AG09319 (cell line): ENCODE data around the gene CFAP45.
A peak's percentile ranks its signal among the peaks of the same experiment; 100 is the strongest.

Experiments used
- DNase-seq: peaks from one replicate; pipeline ENCODE4 v3.0.0-alpha.2; 2010; ENCODE audit warnings: low read depth; ENCODE audit errors: extremely low read depth
- TF ChIP-seq, protein P1 (sequence below): IDR thresholded peaks from 2 replicates; pipeline ENCODE4 v1.5.1; 2011; ENCODE audit warnings: low read depth, mild to moderate bottlenecking, inconsistent platforms, low read length, moderate library complexity

The CFAP45 gene

DNA sequence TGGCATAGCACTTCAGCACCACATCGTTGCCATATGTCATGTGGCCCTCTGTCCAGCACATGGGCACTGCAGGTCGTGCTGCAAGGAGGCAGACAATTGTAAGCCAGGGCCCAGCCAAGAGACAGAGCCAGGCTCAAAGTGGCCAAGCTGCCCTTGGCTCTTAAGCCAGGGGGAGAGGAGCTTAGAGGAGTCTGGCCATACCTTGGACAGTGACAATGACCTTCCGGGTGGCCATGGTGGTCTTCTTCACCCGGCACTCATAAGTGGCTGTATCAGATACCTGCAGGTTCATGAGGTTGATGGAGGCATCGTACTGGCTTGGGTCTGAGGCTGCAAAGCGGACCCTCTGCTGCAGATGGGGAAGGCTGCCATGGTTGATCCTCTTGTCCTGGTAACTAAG lies 42.1 kb downstream of the CFAP45 start:
- DNase-seq = no peak
- TF ChIP-seq, protein P1, sequence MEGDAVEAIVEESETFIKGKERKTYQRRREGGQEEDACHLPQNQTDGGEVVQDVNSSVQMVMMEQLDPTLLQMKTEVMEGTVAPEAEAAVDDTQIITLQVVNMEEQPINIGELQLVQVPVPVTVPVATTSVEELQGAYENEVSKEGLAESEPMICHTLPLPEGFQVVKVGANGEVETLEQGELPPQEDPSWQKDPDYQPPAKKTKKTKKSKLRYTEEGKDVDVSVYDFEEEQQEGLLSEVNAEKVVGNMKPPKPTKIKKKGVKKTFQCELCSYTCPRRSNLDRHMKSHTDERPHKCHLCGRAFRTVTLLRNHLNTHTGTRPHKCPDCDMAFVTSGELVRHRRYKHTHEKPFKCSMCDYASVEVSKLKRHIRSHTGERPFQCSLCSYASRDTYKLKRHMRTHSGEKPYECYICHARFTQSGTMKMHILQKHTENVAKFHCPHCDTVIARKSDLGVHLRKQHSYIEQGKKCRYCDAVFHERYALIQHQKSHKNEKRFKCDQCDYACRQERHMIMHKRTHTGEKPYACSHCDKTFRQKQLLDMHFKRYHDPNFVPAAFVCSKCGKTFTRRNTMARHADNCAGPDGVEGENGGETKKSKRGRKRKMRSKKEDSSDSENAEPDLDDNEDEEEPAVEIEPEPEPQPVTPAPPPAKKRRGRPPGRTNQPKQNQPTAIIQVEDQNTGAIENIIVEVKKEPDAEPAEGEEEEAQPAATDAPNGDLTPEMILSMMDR = no peak

DNA sequence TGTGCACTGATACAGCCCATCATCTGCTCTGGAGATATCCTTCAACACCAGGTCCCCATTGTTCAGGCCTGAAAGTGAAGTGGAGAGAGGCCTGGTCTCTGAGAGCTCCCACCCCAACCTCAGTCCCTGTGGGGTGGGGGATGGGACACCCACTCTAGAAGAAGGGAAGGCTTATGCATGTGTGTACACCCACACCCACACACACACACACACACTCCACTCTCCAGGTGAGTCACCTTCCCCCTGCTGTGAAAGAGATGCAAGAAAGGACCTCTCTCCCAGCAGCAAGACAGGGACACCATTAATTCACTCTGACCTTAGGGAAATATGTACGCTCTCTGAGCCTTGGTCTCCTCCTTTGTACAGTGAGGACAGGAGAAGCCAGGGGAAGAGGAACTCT lies 43.4 kb downstream of the CFAP45 start:
- no peak for DNase-seq
- TF ChIP-seq, protein P1 = no peak

DNA sequence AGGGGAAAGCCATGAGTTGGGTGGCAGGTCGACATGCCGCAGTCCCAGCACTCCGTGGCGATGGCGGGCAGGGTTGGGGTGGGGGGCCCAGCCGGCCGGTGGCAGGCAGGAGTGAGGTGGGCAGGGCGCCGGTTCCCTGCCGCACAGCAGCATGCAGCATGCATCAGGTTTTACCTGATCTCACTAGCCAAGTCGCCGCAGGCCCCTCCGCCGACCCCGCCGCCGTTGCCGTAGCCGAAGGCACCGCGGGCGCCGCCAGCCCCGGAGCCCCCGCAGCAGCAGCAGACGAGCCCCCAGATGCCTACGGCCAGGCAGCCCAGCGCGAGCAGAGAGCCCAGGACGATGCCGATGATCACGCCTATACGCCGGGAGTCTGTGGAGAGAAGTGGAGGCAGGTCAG lies 44.3 kb downstream of the CFAP45 start:
- TF ChIP-seq, protein P1 = no peak
- no peak for DNase-seq

DNA sequence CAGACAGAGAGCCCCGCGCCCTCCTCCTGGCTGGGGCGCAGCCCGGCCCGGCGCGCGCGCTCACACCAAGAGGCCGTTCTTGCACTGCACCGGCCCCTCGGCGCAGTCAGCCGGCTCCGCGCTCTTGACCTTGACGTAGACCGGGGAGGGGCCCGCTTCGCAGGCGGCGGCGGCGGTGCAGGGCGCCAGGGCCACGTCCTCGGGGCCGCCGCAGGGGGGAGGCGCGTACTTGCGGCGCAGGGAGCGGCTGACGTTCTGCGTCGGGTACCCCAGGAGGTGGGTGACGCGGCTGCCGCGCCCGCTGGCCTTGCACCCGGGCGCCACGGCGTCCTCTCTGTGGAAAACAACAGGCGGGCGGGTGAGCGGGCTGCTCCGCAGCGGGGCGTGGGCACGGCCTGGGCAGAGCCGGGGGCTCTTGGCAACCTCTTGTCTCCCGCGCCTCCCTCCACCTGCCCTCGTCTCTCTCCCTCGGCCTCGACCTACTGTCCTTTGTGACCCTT lies 45.2 kb downstream of the CFAP45 start:
- TF ChIP-seq, protein P1 = no peak
- DNase-seq = peak; percentile 49

DNA sequence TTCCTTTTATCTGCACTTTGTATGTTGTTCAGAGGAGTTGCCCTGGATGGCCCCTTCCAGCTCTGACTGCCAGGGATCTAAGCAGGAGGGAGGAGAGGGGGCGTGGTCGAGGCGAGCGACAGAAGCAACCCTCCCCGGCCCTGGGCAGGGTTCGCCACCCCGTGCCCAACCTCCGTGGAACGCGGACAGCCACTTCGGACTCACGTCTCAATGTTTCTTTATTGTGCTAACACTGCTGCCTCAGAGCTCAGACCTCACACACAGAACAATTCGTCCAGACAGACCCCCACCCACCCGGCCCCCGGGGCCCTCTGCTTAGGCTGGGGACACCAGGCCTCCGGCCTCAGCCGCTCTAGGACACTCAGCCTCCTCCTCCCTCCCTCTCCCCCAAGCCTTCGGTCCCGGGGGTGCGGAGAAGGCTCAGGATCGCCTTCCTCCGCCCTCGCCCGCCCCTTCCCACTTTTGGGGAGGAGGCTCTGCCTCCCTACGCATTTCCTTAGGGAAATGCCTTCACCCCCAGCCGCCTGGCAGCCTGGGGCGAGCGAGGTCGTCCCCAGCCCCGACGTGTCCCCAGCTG lies 45.8 kb downstream of the CFAP45 start:
- TF ChIP-seq, protein P1 = no peak
- peak; percentile 5 for DNase-seq

DNA sequence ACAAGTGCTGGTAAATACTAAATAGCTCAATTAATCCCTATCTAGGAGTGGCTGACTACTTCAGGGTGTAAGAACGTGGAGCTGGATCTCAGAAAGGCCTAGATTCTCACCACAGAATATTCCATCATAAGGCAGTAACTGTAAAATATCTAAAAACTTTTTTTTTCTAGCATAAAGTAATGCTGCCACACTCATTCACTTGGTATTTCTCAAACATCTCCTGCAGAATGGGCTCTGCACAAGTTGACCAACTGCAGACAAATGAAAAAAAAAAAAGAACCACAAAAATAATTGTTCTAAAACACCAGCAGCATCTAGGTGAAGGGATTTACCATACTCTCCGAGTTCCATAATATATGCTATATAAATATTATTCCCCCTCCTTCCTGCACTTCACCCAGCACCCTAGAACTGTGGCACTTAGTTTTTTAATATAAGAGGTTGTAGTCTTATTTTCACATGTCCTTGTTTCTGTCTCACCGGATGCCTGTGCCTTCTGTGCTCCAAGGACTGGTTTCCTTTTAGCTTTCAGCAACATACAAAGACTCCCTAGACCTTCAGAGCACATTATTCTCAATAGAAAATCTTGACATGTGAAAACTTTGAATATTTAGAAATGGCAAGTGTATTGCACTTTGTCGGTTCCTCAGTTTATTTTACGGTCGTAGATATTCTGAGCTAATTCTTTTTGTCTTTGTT lies 46.4 kb downstream of the CFAP45 start:
- TF ChIP-seq, protein P1 = no peak
- DNase-seq = no peak

DNA sequence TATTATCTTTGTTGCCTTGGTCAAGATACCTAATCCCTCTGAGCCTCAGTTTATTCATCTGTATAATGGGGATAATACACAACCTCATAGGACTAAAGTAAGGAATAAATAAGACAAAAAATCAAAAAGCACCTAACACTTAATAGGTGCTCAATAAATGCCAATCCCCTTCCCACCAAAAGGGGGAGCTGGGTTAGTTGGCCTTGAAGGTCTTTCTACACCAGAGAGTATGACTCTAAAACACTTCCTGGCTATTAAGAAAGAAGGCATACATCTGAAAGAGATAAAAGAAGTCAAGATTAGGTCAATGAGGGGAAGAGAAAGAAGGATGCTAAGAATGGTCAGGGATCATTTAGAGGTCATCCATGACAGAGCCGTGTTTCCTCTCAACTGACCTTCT lies 48.6 kb downstream of the CFAP45 start:
- TF ChIP-seq, protein P1 = no peak
- DNase-seq = no peak
